HG02885 (cell line): Measurements from ENCODE around the gene FGF22.
"Not testable (repeated sequence)": the region's sequence is repeated elsewhere in the genome, so short reads cannot be mapped to it uniquely, and the experiment has no call there.

ENCODE experiments used
- ATAC-seq: cut with Tn5 transposase; IDR thresholded peaks from one replicate; pipeline ENCODE4 v1.9.1; 2021; ENCODE audit warnings: mild to moderate bottlenecking; ENCODE audit not compliant: unreplicated experiment, poor library complexity

Gene FGF22

DNA sequence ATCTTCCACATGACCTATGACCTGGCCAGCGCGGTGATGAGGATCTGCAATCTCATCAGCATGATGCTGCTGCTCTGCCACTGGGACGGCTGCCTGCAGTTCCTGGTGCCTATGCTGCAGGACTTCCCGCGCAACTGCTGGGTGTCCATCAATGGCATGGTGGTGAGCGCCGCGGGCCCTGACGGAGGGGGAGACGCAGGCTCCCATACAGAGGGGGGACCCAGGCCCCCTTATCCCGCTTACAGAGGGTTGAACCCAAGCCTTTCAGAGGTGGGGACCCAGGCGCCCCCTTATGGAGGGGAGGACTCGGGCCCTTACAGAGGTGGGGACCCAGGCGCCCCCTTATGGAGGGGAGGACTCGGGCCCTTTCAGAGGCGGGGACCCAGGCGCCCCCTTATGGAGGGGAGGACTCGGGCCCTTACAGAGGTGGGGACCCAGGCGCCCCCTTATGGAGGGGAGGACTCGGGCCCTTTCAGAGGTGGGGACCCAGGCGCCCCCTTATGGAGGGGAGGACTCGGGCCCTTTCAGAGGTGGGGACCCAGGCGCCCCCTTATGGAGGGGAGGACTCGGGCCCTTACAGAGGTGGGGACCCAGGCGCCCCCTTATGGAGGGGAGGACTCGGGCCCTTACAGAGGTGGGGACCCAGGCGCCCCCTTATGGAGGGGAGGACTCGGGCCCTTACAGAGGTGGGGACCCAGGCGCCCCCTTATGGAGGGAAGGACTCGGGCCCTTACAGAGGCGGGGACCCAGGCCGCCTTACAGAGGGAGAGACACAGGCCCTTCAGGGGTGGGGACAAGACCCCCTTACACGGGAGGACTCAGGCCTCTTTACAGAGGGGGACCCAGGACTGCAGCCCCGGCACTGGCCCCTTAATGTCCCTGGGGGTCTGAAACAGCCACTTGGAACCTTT, 34.4 kb upstream of the FGF22 start:
- ATAC-seq: not testable (repeated sequence)

DNA sequence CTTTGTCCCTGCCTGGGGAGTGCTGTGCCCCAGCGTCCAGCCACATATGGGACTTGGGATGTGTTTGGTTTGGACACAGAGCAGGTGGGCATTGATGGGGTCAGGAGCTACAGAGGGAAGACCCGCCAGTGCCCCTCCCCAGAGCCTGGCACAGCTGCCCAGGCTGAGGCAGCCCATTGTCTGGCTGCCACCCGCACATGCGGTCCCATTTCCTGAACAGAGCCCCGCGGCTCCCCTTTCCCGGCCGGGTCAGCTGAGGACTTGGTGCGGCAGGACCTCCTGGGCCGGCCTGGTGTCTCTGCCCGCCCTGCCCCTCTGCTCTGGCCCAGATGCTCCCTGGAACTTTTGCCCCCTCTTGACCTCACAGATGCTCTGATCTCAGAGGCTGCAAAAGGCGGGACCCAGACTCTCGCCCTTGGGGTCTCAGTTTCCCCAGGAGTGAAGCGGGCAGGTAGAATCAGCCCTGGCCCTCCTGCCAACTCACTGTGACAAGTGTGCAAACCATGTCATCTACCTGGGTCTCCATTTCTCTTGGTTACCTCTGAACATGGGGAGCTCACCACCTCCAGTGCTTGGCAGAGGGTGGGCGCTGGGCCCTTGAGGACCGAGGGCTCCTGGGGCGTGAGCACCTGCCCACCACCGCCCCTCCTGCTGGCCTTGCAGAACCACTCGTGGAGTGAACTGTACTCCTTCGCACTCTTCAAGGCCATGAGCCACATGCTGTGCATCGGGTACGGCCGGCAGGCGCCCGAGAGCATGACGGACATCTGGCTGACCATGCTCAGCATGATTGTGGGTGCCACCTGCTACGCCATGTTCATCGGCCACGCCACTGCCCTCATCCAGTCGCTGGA, 32.2 kb upstream of the FGF22 start:
- ATAC-seq: no peak

DNA sequence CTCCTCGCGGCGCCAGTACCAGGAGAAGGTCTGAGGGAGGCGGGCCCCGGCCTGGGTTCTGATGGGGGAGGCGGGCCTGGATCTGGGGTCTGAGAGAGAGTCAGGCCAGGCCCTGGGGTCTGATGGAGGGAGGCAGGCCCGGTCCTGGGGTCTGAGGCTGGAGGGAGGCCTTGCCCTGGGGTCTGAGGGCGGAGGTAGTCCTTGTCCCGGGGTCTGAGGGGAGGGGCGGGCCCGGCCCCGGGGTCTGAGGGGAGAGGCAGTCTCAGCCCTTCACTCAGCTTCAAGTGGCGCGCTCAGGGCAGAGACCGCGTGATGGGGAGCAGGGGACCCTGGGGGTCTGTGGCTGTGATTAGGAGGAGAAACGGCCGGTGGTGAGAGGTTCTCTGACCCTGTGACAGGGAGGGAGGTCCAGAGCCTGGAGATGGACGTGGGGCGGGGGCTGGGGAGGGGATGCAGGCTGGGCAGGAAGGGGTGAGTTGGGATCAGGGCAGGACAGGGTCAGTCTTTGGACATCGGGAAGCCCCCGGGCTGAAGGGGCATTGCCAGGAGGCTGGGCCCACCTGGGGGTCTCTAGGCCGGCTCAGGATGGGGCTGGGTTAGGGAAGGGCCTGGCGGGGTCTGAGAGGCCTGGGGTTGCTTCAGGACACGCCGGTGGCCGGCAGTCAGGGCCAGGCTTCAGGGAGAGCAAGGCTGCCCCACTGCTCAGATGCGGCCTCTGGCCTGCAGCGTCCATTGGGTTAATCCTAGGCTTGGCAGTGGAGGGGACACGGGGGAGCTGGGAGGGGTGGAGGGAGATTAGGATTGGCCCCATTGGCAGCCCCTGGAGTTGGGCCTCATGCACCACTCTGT, 31.3 kb upstream of the FGF22 start:
- no peak for ATAC-seq

DNA sequence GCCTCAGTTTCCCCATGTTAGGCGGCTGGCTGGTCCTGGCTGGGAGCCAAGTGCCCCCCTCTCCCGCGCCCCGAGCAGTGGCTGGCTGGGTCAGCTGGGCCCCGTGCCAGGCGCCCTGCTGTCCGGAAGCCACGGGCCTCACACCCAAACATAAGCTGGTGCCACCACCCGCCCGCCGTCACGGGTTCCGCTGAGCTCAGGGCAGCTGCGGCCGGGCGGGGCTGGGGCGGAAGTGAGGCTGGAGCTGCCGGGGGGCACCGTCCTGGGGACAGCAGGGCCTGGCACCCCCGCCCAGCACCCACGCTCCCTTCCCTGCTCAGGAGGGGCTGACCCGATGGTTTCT, 30.7 kb upstream of the FGF22 start:
- no peak for ATAC-seq

DNA sequence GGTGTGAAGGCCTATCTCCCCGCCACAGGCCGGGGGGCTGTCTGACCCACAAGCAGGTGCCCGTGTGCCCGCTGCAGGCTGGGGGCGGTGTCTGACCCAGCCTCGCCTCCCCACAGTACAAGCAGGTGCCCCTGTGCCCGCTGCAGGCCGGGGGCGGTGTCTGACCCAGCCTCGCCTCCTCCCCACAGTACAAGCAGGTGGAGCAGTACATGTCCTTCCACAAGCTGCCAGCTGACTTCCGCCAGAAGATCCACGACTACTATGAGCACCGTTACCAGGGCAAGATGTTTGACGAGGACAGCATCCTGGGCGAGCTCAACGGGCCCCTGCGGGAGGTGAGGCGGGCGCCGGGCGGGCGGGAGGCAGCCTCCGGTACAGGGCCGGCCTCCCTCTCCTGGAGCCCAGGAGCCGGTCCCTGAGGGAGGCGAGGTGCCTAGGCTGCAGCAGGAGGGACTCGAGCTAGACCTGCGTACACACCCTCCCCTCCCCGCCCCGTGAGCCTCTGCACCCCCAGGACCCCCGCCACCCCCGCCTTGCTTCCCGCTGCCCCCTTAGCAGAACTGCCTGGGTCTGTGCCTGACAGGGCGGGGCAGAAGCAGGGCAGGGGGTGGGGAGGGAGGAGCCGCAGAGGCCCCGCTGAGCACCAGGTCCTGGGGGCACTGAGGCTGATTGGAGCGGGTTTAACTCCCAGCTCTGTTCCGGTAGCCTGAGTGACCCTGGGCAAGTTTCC, 29.4 kb upstream of the FGF22 start:
- ATAC-seq: no peak

DNA sequence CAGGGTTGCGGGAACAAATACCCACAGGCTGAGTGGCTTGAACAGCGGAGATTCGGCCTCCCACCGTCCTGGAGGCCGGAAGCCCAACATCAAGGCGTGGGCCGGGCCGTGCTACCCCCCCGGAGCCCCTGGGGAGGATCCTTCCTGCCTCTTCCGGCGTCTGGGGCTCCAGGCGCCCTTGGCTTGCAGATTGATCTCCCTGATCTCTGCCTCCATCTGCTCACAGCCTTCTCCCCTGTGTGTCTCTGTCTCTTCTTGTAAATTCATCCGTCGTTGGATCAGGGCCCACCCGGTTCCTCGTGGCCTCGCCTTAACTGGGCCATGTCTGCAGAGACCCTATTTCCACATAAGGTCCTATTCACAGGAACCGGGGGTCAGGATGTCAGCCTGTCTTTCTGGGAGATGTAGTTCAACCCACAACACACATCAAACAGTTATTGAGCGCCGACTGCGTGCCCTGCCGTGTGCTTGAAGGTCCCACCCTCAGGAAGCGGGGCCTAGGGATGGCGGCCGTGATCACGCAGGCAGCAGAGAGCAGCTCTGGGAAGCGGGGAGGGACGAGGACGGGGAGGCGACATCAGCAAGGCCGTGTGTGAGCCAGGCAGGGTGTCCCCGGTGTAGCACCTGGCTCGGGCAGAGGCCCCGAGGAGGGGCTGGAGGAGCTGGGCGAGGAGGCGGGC, 28.7 kb upstream of the FGF22 start:
- ATAC-seq: no peak

DNA sequence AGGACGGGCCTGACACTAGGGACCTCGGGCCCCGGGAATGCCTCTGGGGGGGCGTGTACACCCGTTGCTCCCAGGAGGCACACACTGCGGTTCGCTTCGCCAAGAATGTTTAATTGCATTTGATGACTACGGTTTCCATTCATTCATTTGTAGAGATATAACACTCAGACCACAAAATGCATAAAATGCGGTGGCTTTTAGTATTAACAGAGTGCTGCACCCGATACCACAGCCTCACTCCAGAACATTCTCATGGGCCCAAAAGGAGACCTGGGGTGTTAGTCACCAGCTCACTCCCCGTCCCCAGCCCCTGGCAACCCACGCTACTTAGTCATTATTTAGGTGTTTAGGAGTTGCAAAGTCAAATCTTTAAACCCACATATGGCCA, 28.2 kb upstream of the FGF22 start:
- ATAC-seq: no peak

DNA sequence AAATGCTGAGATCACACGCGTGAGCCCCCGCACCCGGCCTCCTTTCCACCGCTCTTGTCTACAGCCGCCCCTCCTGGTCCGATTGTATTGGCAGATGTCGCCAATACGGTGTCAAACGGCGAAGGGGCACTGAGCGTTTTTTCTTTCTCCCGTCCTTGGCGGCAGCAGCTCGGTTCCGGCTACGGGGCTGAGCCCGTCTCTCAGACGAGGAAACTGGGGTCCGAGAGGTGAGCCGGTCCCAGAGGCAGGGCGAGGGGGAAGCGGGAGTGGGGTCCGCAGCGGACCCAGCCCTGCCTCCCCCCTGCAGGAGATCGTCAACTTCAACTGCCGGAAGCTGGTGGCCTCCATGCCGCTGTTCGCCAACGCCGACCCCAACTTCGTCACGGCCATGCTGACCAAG, 26.7 kb upstream of the FGF22 start:
- no peak for ATAC-seq

DNA sequence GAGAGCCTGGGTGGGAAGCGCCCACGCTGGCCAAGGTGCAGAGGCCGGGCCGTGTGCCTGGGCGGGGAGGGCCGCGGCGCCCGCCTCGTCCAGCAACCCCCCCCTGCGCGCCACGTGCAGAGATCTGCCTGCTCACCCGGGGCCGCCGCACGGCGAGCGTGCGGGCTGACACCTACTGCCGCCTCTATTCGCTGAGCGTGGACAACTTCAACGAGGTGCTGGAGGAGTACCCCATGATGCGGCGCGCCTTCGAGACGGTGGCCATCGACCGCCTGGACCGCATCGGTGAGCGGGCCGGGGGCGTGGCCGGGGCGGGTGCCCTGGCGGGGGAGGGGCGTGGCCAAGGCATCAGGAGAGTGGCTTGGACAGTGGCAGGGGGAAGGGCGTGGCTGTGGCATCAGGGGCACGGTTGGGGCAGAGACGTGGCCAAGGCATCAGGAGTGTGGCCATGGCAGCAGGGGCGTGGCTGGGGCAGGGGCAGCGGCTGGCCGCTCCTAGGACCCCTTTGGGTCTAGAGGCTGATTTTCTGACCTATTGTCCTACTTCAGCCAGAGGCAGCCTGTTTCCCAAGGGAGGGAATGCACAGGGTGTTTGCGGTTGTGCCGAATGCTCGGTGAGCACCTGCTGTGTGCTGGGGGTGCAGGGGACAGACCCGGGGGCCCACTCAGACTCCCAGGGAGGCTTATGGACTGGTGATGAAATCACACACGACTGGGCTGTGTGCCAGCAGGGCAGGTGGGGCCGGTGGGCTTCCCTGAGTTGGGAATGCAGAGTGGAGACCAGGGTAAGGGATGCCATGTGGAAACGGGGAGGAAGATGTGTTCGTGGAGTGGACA, 25.7 kb upstream of the FGF22 start:
- no peak for ATAC-seq

DNA sequence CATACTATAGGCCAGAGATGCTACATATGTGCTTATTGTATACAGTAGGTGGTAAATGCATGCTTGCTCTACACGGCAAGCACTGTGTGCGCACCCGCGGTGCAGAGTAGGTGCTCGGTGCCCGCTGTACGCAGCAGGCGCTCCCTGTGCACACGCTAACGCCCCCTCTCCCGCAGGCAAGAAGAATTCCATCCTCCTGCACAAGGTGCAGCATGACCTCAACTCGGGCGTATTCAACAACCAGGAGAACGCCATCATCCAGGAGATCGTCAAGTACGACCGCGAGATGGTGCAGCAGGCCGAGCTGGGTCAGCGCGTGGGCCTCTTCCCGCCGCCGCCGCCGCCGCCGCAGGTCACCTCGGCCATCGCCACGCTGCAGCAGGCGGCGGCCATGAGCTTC, 24.1 kb upstream of the FGF22 start:
- no peak for ATAC-seq

DNA sequence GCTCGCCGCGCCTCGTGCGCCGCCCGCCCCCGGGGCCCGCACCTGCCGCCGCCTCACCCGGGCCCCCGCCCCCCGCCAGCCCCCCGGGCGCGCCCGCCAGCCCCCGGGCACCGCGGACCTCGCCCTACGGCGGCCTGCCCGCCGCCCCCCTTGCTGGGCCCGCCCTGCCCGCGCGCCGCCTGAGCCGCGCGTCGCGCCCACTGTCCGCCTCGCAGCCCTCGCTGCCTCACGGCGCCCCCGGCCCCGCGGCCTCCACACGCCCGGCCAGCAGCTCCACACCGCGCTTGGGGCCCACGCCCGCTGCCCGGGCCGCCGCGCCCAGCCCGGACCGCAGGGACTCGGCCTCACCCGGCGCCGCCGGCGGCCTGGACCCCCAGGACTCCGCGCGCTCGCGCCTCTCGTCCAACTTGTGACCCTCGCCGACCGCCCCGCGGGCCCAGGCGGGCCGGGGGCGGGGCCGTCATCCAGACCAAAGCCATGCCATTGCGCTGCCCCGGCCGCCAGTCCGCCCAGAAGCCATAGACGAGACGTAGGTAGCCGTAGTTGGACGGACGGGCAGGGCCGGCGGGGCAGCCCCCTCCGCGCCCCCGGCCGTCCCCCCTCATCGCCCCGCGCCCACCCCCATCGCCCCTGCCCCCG, 23.5 kb upstream of the FGF22 start:
- ATAC-seq: no peak

DNA sequence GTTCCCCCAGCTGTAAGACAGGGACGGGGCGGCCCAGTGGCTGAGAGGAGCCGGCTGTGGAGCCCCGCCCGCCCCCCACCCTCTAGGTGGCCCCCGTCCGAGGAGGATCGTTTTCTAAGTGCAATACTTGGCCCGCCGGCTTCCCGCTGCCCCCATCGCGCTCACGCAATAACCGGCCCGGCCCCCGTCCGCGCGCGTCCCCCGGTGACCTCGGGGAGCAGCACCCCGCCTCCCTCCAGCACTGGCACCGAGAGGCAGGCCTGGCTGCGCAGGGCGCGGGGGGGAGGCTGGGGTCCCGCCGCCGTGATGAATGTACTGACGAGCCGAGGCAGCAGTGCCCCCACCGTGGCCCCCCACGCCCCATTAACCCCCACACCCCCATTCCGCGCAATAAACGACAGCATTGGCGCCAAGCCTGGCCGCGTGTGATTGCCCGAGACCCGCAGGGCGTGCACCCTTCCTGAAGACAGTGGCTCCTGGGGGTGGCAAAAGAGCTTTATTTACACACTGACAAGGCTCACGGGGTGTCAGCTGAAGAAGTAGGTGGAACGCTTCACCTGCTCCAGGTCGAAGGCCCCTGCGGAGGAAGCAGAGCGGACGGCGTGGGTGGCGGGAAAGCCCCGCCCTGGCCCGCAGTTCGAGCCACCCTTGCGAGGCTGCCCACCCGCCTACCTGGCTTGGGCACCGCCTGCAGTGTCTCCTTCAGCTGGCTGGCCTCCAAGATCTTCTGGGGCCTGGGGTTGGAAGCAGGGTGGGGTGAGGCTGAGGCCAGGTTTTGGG, 22.7 kb upstream of the FGF22 start:
- ATAC-seq: no peak

DNA sequence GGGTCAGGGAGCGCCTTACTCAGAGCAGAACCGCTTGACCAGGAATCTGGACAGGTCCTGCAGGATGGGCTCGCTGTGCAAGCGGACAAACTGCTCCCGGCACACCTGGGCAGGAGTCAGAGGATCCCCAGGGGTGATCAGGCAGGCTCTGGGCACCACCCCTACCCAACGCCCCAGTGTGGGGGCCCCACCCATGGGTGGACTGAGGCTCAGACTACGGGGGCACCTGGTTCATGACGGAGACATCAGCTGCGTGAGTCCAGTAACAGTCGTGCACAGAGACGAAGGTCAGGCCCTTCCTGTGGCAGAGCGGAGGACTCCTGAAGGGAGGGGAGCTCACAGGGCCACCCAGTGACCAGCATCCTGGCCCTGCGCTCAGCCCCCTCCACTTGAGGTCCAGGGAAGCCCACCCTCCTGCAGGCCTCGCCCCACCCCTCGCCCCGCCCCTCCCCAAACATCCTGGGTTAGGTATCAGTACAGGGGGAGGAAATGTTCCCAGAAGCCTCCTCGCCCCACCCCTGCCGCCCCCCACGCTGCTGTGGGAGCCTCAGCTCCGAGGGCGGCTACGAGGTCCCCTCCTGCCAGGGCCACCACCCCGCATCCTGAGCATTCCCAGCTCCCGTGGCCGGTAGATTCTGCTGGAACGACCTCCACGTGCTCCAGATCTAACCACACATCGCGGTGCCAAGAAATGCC, 22.0 kb upstream of the FGF22 start:
- no peak for ATAC-seq

DNA sequence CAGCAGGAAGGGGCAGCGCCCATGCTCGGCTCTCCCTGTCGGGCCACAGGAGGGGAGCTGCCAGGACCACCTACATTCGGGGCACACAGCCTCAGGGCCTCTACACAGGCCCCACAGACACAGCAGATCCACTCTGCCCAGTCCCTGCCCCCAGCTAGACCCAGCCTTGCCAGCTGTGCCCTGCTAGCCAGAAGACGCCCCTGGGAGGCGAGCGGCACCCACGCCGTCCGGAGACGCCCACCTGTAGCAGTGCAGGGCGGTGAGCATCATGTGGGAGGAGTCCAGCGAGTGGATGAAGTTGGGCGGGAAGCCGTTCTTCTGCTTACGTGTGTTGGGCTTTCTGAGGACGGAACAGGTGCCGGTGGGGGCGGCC, 21.4 kb upstream of the FGF22 start:
- no peak for ATAC-seq

DNA sequence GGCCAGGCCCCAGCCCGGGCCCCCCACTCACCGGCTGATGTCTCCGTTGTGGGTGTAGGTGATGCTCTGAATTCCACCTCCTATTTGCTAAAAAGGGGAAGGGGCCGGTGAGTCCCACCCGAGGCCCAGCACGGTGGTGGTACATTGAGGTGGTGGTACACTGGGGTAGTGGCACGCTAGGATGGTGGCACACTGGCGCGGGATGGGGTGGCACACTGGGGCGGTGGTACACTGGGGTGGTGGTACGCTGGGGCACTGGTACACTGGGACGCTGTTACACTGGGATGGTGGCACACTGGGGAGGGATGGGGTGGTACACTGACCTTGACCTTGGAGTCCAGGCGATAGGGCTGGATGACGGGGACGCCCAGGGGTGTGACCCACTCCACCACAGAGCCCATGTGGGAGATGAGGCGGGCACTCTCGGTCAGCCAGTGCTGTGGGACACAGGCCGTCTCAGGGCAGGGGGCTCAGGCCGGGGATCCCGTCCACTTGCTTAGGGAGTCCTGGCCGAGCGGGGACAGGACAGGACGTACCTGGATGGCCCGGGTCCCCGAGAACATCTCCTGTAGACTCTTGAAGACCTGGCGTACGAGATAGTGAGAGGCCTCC, 20.9 kb upstream of the FGF22 start:
- no peak for ATAC-seq

DNA sequence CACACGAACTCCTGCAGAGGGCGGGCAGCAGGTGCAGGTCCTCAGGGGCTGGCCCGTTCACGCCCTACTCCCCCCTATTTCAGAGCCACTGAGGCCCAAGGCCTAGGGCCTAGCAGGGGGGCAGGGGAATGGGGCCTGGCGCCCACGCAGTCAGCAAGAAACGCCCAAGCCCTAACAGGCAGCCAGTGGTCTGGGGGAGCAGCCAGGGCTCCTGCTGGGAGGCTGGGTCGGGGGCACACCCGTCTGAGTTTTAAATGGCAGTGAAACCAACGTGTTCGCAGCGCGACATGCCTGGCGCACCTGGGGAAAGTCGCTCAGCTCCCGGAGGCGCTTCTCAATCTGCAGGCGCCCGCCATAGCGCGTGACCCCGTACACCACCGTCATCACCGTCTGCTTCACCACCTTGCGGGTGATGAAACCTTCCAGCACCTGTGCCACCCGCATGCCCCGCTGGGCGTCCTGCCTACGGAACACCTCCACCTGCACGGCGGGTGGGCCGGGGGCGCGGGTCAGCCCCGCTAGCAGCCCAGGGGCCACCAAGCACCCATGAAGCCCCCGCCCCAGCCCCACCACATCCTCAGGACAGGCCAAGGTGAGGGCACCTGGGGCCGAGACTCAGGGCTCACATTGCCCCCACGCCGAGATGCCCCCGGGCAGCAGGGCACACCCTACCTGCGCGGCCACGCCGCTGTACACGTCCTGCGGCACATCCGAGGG, 20.2 kb upstream of the FGF22 start:
- no peak for ATAC-seq
